Skeletal muscle cell (primary cell): ENCODE results near the gene NDUFS7.
A peak's percentile ranks its signal among the peaks of the same experiment; 100 is the strongest.

Experiments used
- DNase-seq: peaks from one replicate; pipeline ENCODE4 v3.0.0-alpha.2; 2010; ENCODE audit warnings: low read depth
- H3K4me3 ChIP-seq: 2 replicates; pipeline ENCODE4 v1.5.1; 2011; ENCODE audit warnings: low read depth, mild to moderate bottlenecking, control low read depth, low read length, moderate library complexity

NDUFS7 gene

GRCh38 chr19:1396768-1397679 is 13.3 kb downstream of the NDUFS7 start:
- no peak for DNase-seq
- H3K4me3 ChIP-seq: no peak overlapping the region

- no peak for DNase-seq
- no peak overlapping the region for H3K4me3 ChIP-seq
Measured at GRCh38 chr19:1397838-1398237, 14.1 kb downstream of the NDUFS7 start.

GRCh38 chr19:1399079-1399478 is 15.4 kb downstream of the NDUFS7 start:
- no peak overlapping the region for H3K4me3 ChIP-seq
- no peak for DNase-seq

DNA sequence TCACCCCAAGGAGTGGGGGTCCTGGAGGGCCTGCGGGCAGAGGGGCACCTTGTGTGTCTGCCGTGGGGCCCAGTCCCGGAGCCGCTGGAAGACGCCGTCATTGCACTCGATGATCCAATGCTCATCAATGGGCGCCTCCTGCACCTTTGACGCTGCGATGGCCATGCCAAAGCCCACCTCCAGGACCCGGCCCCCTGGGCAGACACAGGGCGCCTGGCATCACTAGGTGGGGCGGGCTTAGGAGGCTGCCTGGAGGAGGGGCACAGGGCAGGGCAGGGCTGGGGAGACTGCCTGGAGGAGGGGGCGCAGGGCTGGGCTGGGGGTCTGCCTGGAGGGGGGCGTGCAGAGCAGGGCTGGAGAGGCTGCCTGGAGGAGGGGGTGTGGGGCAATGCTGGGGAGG is 16.0 kb downstream of the NDUFS7 start:
- no peak overlapping the region for H3K4me3 ChIP-seq
- DNase-seq: no peak

GRCh38 chr19:1400281-1401137 is 16.8 kb downstream of the NDUFS7 start:
- no peak for DNase-seq
- peak overlapping the region; percentile 67 for H3K4me3 ChIP-seq

- peak within 1 kb of the TSS; percentile 67 for H3K4me3 ChIP-seq
- DNase-seq: no peak
Measured at GRCh38 chr19:1401138-1401888, 17.6 kb downstream of the NDUFS7 start, which contains the start of gene GAMT. Gene GAMT, minus strand, starts transcription at chr19:1401542. Its CDS starts 66 bp downstream, at chr19:1401476.

DNA sequence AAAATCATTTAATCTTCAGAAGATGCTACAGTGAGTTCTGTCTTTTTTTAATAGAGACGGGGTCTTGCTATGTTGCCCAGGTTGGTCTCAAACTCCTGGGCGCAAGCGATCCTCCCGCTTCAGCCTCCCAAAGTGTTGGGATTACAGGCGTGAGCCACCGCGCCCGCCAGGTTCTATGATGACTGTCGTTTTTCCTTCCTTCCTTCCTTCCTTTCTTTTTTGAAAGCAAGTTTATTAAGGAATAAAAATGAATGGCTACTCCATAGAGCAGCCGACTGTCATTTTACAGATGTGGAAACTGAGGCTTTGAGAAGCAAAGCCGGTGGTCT is 18.1 kb downstream of the NDUFS7 start:
- H3K4me3 ChIP-seq: peak overlapping the region; percentile 67
- DNase-seq: no peak

DNA sequence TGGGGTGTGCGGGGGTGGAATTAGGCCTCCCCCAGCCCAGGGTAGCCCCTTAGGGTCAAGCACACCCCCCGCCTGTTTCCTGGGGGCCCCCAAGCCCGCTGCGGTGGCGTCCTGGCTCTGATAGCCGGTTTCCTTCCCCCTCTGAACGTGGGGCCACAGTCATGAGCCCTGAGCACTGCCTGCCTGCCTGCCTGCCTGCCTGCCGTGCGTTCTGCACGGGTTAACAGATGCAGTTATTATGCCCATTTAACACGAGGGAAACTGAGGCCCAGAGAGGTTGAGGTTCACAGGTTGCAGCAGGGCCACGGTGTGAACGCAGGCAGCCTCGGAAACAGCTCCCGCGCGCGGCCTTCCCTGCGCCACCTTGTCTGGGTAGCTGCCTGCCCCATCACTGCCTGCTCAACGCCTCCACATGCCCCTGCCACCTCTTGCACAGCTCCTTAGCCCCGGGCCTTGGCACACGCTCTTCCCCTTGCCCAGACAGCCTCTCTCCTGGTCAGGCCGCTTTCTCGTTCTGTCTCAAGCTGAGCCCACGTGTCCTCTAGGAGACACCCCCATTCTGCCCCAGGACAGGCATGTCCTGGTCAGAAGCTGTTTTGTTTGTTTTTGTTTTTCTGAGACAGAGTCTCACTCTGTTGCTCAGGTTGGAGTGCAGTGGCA is 18.8 kb downstream of the NDUFS7 start:
- no peak overlapping the region for H3K4me3 ChIP-seq

GRCh38 chr19:1406774-1407527 is 23.2 kb downstream of the NDUFS7 start:
- DNase-seq: peak; percentile 93
- H3K4me3 ChIP-seq: peak overlapping the region; percentile 60

More for the DNA sequence above, 18.8 kb downstream of the NDUFS7 start:
- DNase-seq: no peak

DNA sequence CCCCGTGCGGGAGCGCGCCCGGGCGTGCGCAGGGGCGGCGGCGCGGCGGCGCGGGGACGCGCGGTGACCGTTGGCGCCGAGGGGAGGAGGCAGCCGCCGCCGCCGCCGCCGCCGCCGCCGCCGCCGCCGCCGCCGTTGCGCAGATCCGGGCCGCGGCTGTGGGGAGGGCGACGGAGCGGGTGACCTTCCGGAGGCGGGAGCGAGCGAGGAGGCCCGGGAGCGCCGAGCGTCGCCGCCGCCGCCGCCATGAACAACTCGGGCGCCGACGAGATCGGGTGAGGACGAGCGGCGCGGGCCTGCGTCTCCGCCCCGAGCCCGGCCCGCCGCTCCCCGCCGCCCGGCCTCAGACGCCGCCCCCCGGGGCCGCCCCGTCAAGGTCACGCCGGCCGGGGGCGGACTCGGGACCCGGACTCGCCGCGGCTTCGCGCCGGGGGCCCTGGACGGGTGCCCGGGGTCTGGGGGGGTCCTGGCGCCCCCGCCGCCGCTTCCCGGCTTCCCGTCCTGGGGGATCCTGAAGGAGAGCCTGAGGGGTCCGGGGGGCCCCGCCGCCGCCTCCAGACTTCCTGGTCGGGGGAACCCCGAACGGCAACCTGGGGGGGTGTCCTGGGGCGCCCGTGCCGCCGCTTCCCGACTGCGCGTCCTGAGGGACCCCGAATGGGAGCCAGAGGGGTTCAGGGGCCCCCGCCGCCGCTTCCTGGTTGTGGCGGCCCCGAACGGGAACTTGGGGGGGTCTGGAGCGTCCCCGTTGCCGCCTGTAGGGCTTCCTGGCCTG is 24.0 kb downstream of the NDUFS7 start, which contains the start of gene DAZAP1:
Gene DAZAP1, plus strand, starts transcription at position 59 of the 772 bp plus-strand sequence. Its CDS starts 188 bp downstream, at position 247.
- H3K4me3 ChIP-seq: peak within 1 kb of the TSS; percentile 90
- no peak for DNase-seq

DNA sequence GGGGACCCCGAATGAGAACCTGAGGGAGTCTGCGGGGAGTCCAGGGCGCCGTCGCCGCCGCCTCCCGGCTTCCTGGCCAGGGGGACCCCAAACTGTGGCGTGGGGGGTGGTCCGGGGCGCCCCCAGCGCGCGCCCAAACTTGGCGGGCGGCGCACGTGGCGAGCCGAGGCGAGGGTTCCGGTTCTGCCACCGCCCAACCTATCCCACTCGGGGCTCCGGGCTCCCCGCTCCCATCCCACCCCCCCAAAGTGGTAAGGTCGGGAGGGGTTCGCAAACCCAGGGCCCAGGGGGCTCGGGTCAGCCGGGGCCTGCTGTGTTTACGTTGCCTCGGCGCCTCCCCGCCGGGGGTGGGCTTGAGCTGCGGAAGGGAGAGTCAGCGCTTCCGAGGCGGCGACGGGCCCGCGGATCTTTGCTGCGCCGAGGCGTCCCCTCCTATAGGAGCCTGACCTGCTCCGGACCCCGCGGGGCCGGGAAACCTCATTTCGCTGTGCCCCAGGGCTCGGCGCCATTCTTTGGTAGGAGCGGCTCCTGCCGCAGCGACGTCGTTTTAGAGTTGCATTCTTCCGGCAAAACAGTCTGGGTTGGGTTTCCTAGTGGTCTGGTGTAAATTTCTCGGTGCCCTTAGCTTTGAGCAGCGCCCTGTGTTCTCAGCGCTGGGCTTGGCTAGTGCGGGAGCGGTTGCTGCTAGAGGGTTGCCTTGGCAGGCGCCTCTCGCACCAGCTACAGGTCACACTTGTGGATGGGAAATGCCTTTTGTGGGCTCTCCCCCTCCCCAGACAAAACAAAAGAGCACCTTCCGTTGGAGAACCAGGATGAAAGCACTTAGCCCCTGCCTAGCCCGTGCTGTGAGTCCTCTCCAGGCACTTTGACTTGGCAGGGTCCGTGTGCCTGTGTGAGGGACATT is 24.8 kb downstream of the NDUFS7 start:
- DNase-seq: no peak
- peak overlapping the region; percentile 90 for H3K4me3 ChIP-seq

DNA sequence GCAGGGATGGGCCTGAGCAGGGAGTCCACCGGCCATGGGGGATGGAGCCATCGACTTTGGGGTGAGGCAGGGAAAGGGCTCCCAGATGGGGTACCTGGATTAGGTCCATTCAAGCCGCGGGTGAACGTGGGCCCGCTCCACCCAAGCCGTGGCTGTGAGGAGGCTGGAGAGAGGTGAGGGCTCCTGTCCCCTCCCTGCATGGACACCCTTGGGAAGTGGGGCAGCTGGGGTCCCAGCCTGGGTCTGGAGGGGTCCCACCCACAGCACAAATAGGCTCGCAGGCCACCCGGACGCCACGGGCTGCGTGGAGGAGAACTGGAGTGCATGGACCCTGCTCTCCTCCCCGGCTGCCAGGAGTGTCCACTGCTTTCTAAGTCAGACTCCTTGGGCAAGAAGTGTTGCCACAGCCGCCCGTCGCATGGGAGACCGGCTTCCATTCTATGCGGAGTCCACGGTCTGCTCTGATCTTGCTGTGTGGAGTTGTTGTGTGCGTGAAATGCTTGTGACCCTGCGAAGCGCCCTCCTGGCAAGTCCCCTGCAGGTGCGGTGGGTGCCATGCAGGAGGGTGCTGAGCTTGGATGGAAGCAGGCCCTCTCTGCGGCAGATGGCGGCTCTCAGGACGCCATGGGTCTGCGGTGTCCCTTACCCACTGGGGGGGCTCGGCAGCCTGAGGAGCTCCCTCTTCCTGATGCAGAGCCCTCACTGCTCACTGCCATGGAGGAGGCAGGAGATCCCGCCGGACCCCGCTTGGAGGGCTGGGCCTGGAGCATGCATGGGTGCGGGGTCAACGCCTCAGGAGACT is 25.7 kb downstream of the NDUFS7 start:
- DNase-seq: no peak
- H3K4me3 ChIP-seq: peak overlapping the region; percentile 90

GRCh38 chr19:1410136-1410786 is 26.6 kb downstream of the NDUFS7 start:
- no peak for DNase-seq
- peak overlapping the region; percentile 90 for H3K4me3 ChIP-seq

- no peak overlapping the region for H3K4me3 ChIP-seq
- no peak for DNase-seq
Measured at GRCh38 chr19:1410789-1411188, 27.1 kb downstream of the NDUFS7 start.
